ENCODE results near the gene CD52.

The CD52 gene

GRCh38 chr1:26317612-26318337 lies at the start of gene CD52:
TSS of gene CD52 (plus strand) at chr1:26317958. CDS start at chr1:26318018, 60 bp downstream.
- H3K4me1 ChIP-seq (ENCODE audit: low read depth, poor library complexity, severe bottlenecking): peaks cover 4% of the 10 kb centered on the region
- no peaks in the 10 kb centered on the region for H3K36me3 ChIP-seq (ENCODE audit: insufficient read depth)
- TF ChIP-seq CTCF (conservative IDR thresholded peaks at IDR 0.05; ENCODE audit: low read depth, low read length): no peak
- H3K79me2 ChIP-seq (ENCODE audit: insufficient read depth, low read depth): no peaks in the 10 kb centered on the region
- H3K4me3 ChIP-seq (IDR thresholded peaks at IDR 0.05; ENCODE audit: insufficient read depth, low read depth, low read length): no peak within 1 kb of the TSS
- no peak within 1 kb of the TSS for H2AFZ ChIP-seq (ENCODE audit: low read depth)
- no peaks in the 10 kb centered on the region for H3K27me3 ChIP-seq (ENCODE audit: insufficient read depth, low read depth)
- H3K4me2 ChIP-seq: no peak within 1 kb of the TSS
- no peak within 1 kb of the TSS for H3K9ac ChIP-seq
- no peak within 1 kb of the TSS for H3K27ac ChIP-seq
- H4K20me1 ChIP-seq (ENCODE audit: insufficient read depth): no peaks in the 10 kb centered on the region

- Histone ChIP-seq H3K4me1 (ENCODE audit: low read depth, poor library complexity, severe bottlenecking) (no peaks in the 10 kb centered on the region), H4K20me1 (ENCODE audit: insufficient read depth) (no peaks in the 10 kb centered on the region), H3K4me2 (no peak overlapping the region), H3K4me3 (IDR thresholded peaks at IDR 0.05; ENCODE audit: insufficient read depth, low read depth, low read length) (no peak overlapping the region), H3K9ac (no peak overlapping the region), H3K79me2 (ENCODE audit: insufficient read depth, low read depth) (no peaks in the 10 kb centered on the region), H3K36me3 (ENCODE audit: insufficient read depth) (peaks cover 16% of the 10 kb centered on the region; the same call in 1 of the 2 replicates), H3K27ac (no peak overlapping the region), H3K27me3 (ENCODE audit: insufficient read depth, low read depth) (no peaks in the 10 kb centered on the region), H2AFZ (ENCODE audit: low read depth) (no peak overlapping the region)
- TF ChIP-seq CTCF (conservative IDR thresholded peaks at IDR 0.05; ENCODE audit: low read depth, low read length): no peak
Measured at GRCh38 chr1:26268290-26269197, 49.2 kb upstream of the CD52 start.

DNA sequence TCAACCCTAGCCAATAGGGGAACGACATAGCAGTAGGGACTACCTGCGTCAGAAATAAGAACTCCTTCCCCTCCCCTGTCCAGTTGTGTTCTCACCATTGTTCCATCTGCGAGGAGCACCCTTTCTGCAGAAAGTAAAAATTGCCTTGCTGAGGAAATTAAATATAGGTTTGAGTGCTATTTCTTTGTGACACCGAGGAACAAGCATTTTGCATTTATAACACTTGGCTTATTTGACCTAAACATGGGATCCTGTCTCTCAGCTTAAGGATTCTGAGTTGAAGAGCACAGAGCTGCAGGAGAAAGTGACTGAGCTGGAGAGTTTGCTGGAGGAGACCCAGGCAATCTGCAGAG lies 48.6 kb upstream of the CD52 start:
- Histone ChIP-seq H2AFZ (ENCODE audit: low read depth) (no peak overlapping the region), H3K27me3 (ENCODE audit: insufficient read depth, low read depth) (no peaks in the 10 kb centered on the region), H3K27ac (no peak overlapping the region), H3K4me1 (ENCODE audit: low read depth, poor library complexity, severe bottlenecking) (no peaks in the 10 kb centered on the region), H3K9ac (no peak overlapping the region), H3K4me3 (IDR thresholded peaks at IDR 0.05; ENCODE audit: insufficient read depth, low read depth, low read length) (no peak overlapping the region), H3K36me3 (ENCODE audit: insufficient read depth) (peaks cover 16% of the 10 kb centered on the region; the same call in 1 of the 2 replicates), H4K20me1 (ENCODE audit: insufficient read depth) (no peaks in the 10 kb centered on the region), H3K79me2 (ENCODE audit: insufficient read depth, low read depth) (no peaks in the 10 kb centered on the region), H3K4me2 (no peak overlapping the region)
- no peak for TF ChIP-seq CTCF (conservative IDR thresholded peaks at IDR 0.05; ENCODE audit: low read depth, low read length)

DNA sequence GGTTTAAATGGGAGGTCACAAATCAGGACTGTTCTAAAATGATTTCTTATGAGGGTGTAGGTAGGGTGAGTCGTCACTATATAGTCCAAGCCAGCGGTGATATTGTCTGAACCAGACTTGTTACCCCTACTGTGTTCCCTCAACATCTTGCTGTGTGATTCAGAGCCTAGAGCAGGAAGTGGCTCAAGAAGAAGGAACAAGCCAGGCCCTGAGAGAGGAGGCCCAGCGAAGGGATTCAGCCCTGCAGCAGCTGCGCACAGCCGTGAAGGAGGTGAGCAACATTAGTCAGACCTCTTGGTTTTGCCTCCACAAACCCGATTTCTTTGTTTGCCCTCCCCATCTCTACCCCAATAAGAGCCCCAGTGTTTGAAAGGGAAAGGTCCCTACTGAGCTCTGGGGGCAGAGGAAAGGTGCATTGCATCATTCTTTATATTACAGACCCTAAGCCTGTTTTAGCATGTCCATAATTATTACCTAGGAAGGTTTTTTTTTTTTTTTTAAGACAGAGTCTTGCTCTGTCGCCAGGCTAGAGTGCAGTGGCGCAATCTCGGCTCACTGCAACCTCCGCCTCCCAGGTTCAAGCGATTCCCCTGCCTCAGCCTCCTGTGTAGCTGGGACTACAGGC lies 42.8 kb upstream of the CD52 start:
- Histone ChIP-seq H3K4me1 (ENCODE audit: low read depth, poor library complexity, severe bottlenecking) (peaks cover 47% of the 10 kb centered on the region), H3K79me2 (ENCODE audit: insufficient read depth, low read depth) (no peaks in the 10 kb centered on the region), H3K27ac (no peak overlapping the region; the same call in 1 of the 2 replicates), H2AFZ (ENCODE audit: low read depth) (no peak overlapping the region), H3K27me3 (ENCODE audit: insufficient read depth, low read depth) (no peaks in the 10 kb centered on the region), H4K20me1 (ENCODE audit: insufficient read depth) (no peaks in the 10 kb centered on the region), H3K36me3 (ENCODE audit: insufficient read depth) (no peaks in the 10 kb centered on the region; the same call in 1 of the 2 replicates), H3K9ac (no peak overlapping the region), H3K4me3 (IDR thresholded peaks at IDR 0.05; ENCODE audit: insufficient read depth, low read depth, low read length) (no peak overlapping the region), H3K4me2 (no peak overlapping the region; the same call in 1 of the 2 replicates)
- TF ChIP-seq CTCF (conservative IDR thresholded peaks at IDR 0.05; ENCODE audit: low read depth, low read length): no peak
